ENCODE data around the gene MAP6. TPM values are rescaled to one million over a fixed set of nuclear protein-coding genes. Genes with fewer than 3 reads are reported as not detected.

Gene MAP6
- total RNA-seq, 1 donor from 2014 or later: 0.23 TPM

GRCh38 chr11:75606099-75606498, 62.7 kb downstream of the MAP6 start:
- no peaks in the 10 kb centered on the region for H3K4me1 Mint-ChIP-seq (ENCODE audit: low read depth)
- peaks cover 24% of the 10 kb centered on the region for H3K27me3 Mint-ChIP-seq (ENCODE audit: low read depth)
- no peak for DNase-seq (ENCODE audit: low spot score)
- H3K27ac Mint-ChIP-seq: no peak overlapping the region
- H3K36me3 Mint-ChIP-seq (ENCODE audit: low read depth): no peaks in the 10 kb centered on the region
- H3K4me3 Mint-ChIP-seq (ENCODE audit: low read depth): no peak overlapping the region
- intact Hi-C loops (cut with micrococcal nuclease): no loop called here
- no peaks in the 10 kb centered on the region for H3K9me3 Mint-ChIP-seq

DNA sequence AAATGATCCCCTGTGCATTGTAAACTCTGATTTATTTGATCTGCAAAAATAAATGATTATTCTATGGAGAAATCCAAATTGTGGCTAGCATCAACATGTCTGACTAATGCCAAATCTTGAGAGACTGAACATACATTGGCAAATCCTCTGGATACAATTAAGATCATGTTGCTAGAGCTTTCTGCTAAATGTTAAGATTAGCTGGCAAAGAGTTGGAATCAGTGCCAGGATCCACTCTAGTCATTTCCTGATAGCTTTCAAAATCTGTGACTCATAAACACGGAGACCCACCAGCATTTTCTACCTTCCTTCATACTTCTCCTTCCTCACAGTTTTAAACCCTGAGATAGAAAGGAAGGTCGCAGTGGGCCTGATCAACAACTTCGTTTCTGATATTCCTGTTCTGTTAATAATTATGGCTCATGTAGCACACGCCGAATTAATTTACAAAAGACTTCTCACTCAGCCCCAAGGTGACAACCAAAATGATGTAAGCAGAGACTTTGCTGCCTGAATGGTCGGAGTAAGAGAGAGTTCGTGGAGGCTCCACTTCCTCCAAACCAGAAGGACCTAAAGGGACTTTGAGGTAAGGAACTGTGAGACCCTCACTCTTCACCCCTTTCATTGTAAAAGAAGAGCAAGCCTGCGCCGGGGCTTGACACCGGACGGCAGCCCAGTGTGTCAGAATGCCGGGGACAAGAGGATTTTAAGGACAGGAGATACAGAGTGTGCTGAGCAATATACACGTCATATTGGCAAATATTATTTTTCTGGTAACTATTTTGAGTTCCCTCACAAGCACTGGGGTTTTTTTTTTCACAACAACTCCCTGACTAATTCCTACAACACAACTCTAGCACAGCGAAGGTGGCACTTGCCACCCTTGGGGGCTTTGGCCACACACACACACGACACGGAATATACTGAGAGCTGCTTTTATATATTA, 64.8 kb downstream of the MAP6 start:
- no peaks in the 10 kb centered on the region for H3K9me3 Mint-ChIP-seq
- no peak for DNase-seq (ENCODE audit: low spot score)
- H3K4me1 Mint-ChIP-seq (ENCODE audit: low read depth): no peaks in the 10 kb centered on the region
- H3K4me3 Mint-ChIP-seq (ENCODE audit: low read depth): no peak overlapping the region
- H3K27ac Mint-ChIP-seq: no peak overlapping the region
- intact Hi-C loops (cut with micrococcal nuclease): no loop called here
- peaks cover 27% of the 10 kb centered on the region for H3K27me3 Mint-ChIP-seq (ENCODE audit: low read depth)
- H3K36me3 Mint-ChIP-seq (ENCODE audit: low read depth): no peaks in the 10 kb centered on the region

DNA sequence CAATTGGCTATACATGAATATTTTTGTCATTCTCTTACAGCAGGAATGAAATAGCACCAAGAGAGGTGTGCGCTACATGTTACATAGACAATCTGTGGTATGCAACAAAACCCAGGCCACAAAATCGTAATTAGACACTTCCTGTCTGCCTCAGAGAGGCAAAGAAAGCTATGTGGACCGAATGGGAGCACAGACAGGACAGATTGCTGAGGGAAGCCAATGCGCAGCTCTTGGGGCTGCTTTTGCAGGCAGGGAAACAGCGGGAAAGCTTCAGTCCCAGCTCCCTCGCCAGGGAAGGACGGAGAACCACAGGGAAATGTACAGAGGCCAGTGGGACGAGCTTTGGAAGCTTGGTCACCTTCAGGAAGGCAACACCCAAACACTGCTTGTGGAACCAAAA, 65.9 kb downstream of the MAP6 start:
- Mint-ChIP-seq H3K36me3 (ENCODE audit: low read depth) (no peaks in the 10 kb centered on the region), H3K4me3 (ENCODE audit: low read depth) (no peak overlapping the region), H3K27me3 (ENCODE audit: low read depth) (peaks cover 30% of the 10 kb centered on the region), H3K27ac (no peak overlapping the region), H3K9me3 (no peaks in the 10 kb centered on the region), H3K4me1 (ENCODE audit: low read depth) (no peaks in the 10 kb centered on the region)
- no peak for DNase-seq (ENCODE audit: low spot score)
- intact Hi-C loops (cut with micrococcal nuclease): no loop called here

- no peaks in the 10 kb centered on the region for H3K9me3 Mint-ChIP-seq
- H3K4me1 Mint-ChIP-seq (ENCODE audit: low read depth): no peaks in the 10 kb centered on the region
- no peaks in the 10 kb centered on the region for H3K36me3 Mint-ChIP-seq (ENCODE audit: low read depth)
- DNase-seq (ENCODE audit: low spot score): no peak
- intact Hi-C loops (cut with micrococcal nuclease): no loop called here
- no peak overlapping the region for H3K27ac Mint-ChIP-seq
- peaks cover 25% of the 10 kb centered on the region for H3K27me3 Mint-ChIP-seq (ENCODE audit: low read depth)
- no peak overlapping the region for H3K4me3 Mint-ChIP-seq (ENCODE audit: low read depth)
Measured at GRCh38 chr11:75601494-75601893, 67.3 kb downstream of the MAP6 start.

- Mint-ChIP-seq H3K27me3 (ENCODE audit: low read depth) (peaks cover 29% of the 10 kb centered on the region), H3K9me3 (no peaks in the 10 kb centered on the region), H3K4me3 (ENCODE audit: low read depth) (no peak overlapping the region), H3K4me1 (ENCODE audit: low read depth) (peaks cover 4% of the 10 kb centered on the region), H3K27ac (no peak overlapping the region), H3K36me3 (ENCODE audit: low read depth) (no peaks in the 10 kb centered on the region)
- intact Hi-C loops (cut with micrococcal nuclease): no loop called here
- DNase-seq (ENCODE audit: low spot score): no peak
Measured at GRCh38 chr11:75600356-75600755, 68.5 kb downstream of the MAP6 start.

DNA sequence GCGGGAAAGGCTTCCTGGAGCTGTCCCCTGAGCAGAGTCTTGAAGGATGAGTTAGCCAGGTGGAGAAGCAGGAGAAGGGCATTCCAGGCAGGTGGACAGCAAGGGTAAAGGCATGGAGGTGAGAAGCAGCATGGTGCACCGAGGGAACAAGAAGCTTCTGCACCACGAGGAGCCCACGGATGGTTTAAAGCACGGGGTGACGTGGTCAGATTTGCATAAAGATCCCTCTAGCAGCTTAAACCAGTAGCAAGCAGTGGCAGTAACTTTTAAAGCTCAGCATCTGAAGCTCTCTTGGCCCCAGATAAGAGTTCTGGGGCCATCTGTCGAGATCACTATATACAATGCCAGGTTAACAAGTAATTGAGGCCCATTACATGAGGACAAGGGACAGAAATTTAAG, 69.9 kb downstream of the MAP6 start:
- Mint-ChIP-seq H3K27me3 (ENCODE audit: low read depth) (peaks cover 30% of the 10 kb centered on the region), H3K4me1 (ENCODE audit: low read depth) (peaks cover 4% of the 10 kb centered on the region), H3K4me3 (ENCODE audit: low read depth) (no peak overlapping the region), H3K36me3 (ENCODE audit: low read depth) (no peaks in the 10 kb centered on the region), H3K9me3 (no peaks in the 10 kb centered on the region), H3K27ac (no peak overlapping the region)
- intact Hi-C loops (cut with micrococcal nuclease): no loop called here
- no peak for DNase-seq (ENCODE audit: low spot score)

DNA sequence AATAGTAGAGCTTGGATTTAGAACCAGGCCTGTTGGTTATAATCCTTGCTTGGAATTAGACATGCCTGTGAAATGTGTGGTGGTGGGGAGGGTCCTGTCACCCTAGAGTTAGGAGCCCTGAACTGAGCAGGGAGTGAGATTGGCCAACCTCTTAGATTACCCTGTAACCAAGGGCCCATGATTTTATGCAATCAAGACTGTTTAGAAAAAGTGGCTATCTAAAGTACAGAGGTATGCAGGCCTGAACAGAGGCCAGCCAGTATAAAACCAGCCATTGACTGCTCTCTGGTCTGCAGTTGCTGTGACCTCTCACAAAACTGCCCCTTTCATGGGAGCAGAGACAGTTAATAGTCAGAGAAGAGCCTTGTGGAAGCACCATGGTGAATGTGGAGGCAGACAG, 70.6 kb downstream of the MAP6 start:
- H3K4me3 Mint-ChIP-seq (ENCODE audit: low read depth): no peak overlapping the region
- peaks cover 4% of the 10 kb centered on the region for H3K4me1 Mint-ChIP-seq (ENCODE audit: low read depth)
- H3K9me3 Mint-ChIP-seq: no peaks in the 10 kb centered on the region
- no peak overlapping the region for H3K27ac Mint-ChIP-seq
- H3K36me3 Mint-ChIP-seq (ENCODE audit: low read depth): no peaks in the 10 kb centered on the region
- no peak for DNase-seq (ENCODE audit: low spot score)
- intact Hi-C loops (cut with micrococcal nuclease): no loop called here
- H3K27me3 Mint-ChIP-seq (ENCODE audit: low read depth): peaks cover 31% of the 10 kb centered on the region

GRCh38 chr11:75597636-75598035, 71.2 kb downstream of the MAP6 start:
- no peak for DNase-seq (ENCODE audit: low spot score)
- Mint-ChIP-seq H3K27ac (no peak overlapping the region), H3K27me3 (ENCODE audit: low read depth) (peaks cover 33% of the 10 kb centered on the region), H3K9me3 (no peaks in the 10 kb centered on the region), H3K4me1 (ENCODE audit: low read depth) (peaks cover 4% of the 10 kb centered on the region), H3K4me3 (ENCODE audit: low read depth) (no peak overlapping the region), H3K36me3 (ENCODE audit: low read depth) (no peaks in the 10 kb centered on the region)
- intact Hi-C loops (cut with micrococcal nuclease): no loop called here

DNA sequence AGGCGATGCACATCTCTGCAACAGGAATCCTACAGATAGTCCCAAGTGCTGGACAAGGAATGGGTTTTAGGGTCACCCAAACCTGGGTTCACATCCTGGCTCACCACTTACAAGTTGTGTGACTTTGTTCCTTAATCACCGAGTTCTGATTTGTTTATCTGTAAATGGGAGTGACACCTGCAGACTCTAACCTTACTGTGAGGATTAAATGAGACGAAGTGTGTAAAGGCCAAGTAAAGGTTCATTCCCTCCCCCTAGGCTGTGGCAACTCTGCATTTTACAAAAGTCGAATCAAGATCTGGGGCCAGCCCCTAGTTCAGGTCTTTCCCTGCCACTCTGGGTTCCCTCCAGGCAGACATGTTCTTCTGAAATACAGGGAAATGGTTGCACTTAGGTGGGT, 71.9 kb downstream of the MAP6 start:
- no peak for DNase-seq (ENCODE audit: low spot score)
- H3K27ac Mint-ChIP-seq: no peak overlapping the region
- H3K4me3 Mint-ChIP-seq (ENCODE audit: low read depth): no peak overlapping the region
- no peaks in the 10 kb centered on the region for H3K36me3 Mint-ChIP-seq (ENCODE audit: low read depth)
- H3K4me1 Mint-ChIP-seq (ENCODE audit: low read depth): peaks cover 4% of the 10 kb centered on the region
- no peaks in the 10 kb centered on the region for H3K9me3 Mint-ChIP-seq
- H3K27me3 Mint-ChIP-seq (ENCODE audit: low read depth): peaks cover 34% of the 10 kb centered on the region
- intact Hi-C loops (cut with micrococcal nuclease): no loop called here

DNA sequence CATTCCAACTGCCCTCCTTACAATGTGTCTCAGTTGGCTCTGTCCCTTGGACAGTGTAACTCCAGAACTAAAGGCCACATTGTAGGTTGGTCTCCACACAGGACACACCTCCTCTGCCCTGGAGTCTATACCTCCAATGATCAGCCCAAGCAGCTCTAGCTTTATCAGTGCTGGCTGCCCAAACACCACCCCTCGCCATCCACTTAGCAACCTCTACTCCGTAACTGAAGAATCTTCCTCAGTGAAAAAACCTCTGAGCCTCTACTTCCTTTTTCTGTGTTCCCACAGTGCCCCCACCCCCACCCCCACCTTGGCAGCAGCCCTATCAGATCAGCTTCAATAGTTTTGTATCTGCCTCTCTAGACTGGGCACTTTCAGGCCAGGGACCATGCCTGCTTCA, 73.4 kb downstream of the MAP6 start:
- no peaks in the 10 kb centered on the region for H3K36me3 Mint-ChIP-seq (ENCODE audit: low read depth)
- intact Hi-C loops (cut with micrococcal nuclease): no loop called here
- H3K4me3 Mint-ChIP-seq (ENCODE audit: low read depth): no peak overlapping the region
- H3K27ac Mint-ChIP-seq: no peak overlapping the region
- H3K4me1 Mint-ChIP-seq (ENCODE audit: low read depth): peaks cover 4% of the 10 kb centered on the region
- H3K27me3 Mint-ChIP-seq (ENCODE audit: low read depth): peaks cover 35% of the 10 kb centered on the region
- no peaks in the 10 kb centered on the region for H3K9me3 Mint-ChIP-seq
- DNase-seq (ENCODE audit: low spot score): no peak

- DNase-seq (ENCODE audit: low spot score): no peak
- H3K27ac Mint-ChIP-seq: no peak overlapping the region
- no peaks in the 10 kb centered on the region for H3K9me3 Mint-ChIP-seq
- intact Hi-C loops (cut with micrococcal nuclease): no loop called here
- H3K36me3 Mint-ChIP-seq (ENCODE audit: low read depth): no peaks in the 10 kb centered on the region
- peaks cover 4% of the 10 kb centered on the region for H3K4me1 Mint-ChIP-seq (ENCODE audit: low read depth)
- H3K4me3 Mint-ChIP-seq (ENCODE audit: low read depth): no peak overlapping the region
- peaks cover 32% of the 10 kb centered on the region for H3K27me3 Mint-ChIP-seq (ENCODE audit: low read depth)
Measured at GRCh38 chr11:75594211-75594610, 74.6 kb downstream of the MAP6 start.

GRCh38 chr11:75593286-75593915, 75.4 kb downstream of the MAP6 start:
- DNase-seq (ENCODE audit: low spot score): no peak
- Mint-ChIP-seq H3K27me3 (ENCODE audit: low read depth) (peaks cover 29% of the 10 kb centered on the region), H3K36me3 (ENCODE audit: low read depth) (no peaks in the 10 kb centered on the region), H3K27ac (no peak overlapping the region), H3K4me3 (ENCODE audit: low read depth) (no peak overlapping the region), H3K4me1 (ENCODE audit: low read depth) (peaks cover 4% of the 10 kb centered on the region), H3K9me3 (no peaks in the 10 kb centered on the region)
- intact Hi-C loops (cut with micrococcal nuclease): no loop called here

GRCh38 chr11:75592715-75593114, 76.1 kb downstream of the MAP6 start:
- H3K9me3 Mint-ChIP-seq: no peaks in the 10 kb centered on the region
- DNase-seq (ENCODE audit: low spot score): no peak
- H3K4me3 Mint-ChIP-seq (ENCODE audit: low read depth): no peak overlapping the region
- intact Hi-C loops (cut with micrococcal nuclease): no loop called here
- H3K27ac Mint-ChIP-seq: no peak overlapping the region
- H3K27me3 Mint-ChIP-seq (ENCODE audit: low read depth): peaks cover 29% of the 10 kb centered on the region
- H3K36me3 Mint-ChIP-seq (ENCODE audit: low read depth): no peaks in the 10 kb centered on the region
- peaks cover 4% of the 10 kb centered on the region for H3K4me1 Mint-ChIP-seq (ENCODE audit: low read depth)
